H9 (cell line): ENCODE measurements around the gene RASA3. TPM values are rescaled to one million over a fixed set of nuclear protein-coding genes. Genes with fewer than 3 reads are reported as not detected.
A peak's percentile ranks its signal among the peaks of the same experiment; 100 is the strongest.

Experiments used
- DNase-seq: peaks from one replicate; pipeline ENCODE4 v3.0.0-alpha.2; 2017
- H2AFZ ChIP-seq: one replicate; pipeline ENCODE4 v1.6.1; 2013; ENCODE audit warnings: mild to moderate bottlenecking, low read length, control low read depth, moderate library complexity
- H2AK5ac ChIP-seq: 2 replicates; pipeline ENCODE4 v1.6.1; 2013; ENCODE audit warnings: low read length, control low read depth, mixed read lengths; ENCODE audit not compliant: insufficient read length
- H2BK120ac ChIP-seq: one replicate; pipeline ENCODE4 v1.6.1; 2013; ENCODE audit warnings: low read depth, mild to moderate bottlenecking, low read length, control low read depth, inconsistent platforms; ENCODE audit not compliant: poor library complexity, severe bottlenecking
- H2BK12ac ChIP-seq: 2 replicates; pipeline ENCODE4 v1.6.1; 2013; ENCODE audit warnings: low read length, control low read depth, mixed read lengths, low read depth; ENCODE audit not compliant: insufficient read length
- H2BK15ac ChIP-seq: 2 replicates; pipeline ENCODE4 v1.6.1; 2013; ENCODE audit warnings: low read depth, low read length, control low read depth
- H2BK20ac ChIP-seq: one replicate; pipeline ENCODE4 v1.6.1; 2013; ENCODE audit warnings: low read depth, mild to moderate bottlenecking, low read length, control low read depth, inconsistent platforms; ENCODE audit not compliant: poor library complexity, severe bottlenecking
- H2BK5ac ChIP-seq: 2 replicates; pipeline ENCODE4 v1.6.1; 2013; ENCODE audit warnings: low read length, control low read depth, mixed read lengths; ENCODE audit not compliant: insufficient read length
- H3K14ac ChIP-seq: 2 replicates; pipeline ENCODE4 v1.6.1; 2013; ENCODE audit warnings: low read length, control low read depth; ENCODE audit not compliant: insufficient read depth
- H3K18ac ChIP-seq: 2 replicates; pipeline ENCODE4 v1.6.1; 2013; ENCODE audit warnings: low read depth, mild to moderate bottlenecking, mixed read lengths, low read length, control low read depth; ENCODE audit not compliant: insufficient read length
- H3K23ac ChIP-seq: 2 replicates; pipeline ENCODE4 v1.6.1; 2013; ENCODE audit warnings: low read length, control low read depth, mixed read lengths, low read depth; ENCODE audit not compliant: insufficient read length
- H3K23me2 ChIP-seq: 2 replicates; pipeline ENCODE4 v1.6.1; 2013; ENCODE audit warnings: low read depth, mild to moderate bottlenecking, mixed read lengths, low read length, control low read depth; ENCODE audit not compliant: insufficient read length, poor library complexity, severe bottlenecking
- H3K27ac ChIP-seq: 2 replicates; pipeline ENCODE4 v1.5.1; 2013; ENCODE audit warnings: low read length, control low read depth, mixed read lengths, low read depth; ENCODE audit not compliant: insufficient read length
- H3K27me3 ChIP-seq: 2 replicates; pipeline ENCODE4 v1.6.1; 2013; ENCODE audit warnings: low read length, control low read depth, inconsistent platforms; ENCODE audit not compliant: insufficient read depth
- H3K4ac ChIP-seq: 2 replicates; pipeline ENCODE4 v1.6.1; 2013; ENCODE audit warnings: low read depth, mild to moderate bottlenecking, control low read depth, inconsistent platforms, low read length, moderate library complexity
- H3K4me1 ChIP-seq: 2 replicates; pipeline ENCODE4 v1.6.1; 2013; ENCODE audit warnings: low read length, control low read depth, inconsistent platforms; ENCODE audit not compliant: insufficient read depth
- H3K4me2 ChIP-seq: 2 replicates; pipeline ENCODE4 v1.6.1; 2013; ENCODE audit warnings: low read length, control low read depth, mixed read lengths; ENCODE audit not compliant: insufficient read length, insufficient read depth
- H3K56ac ChIP-seq: 2 replicates; pipeline ENCODE4 v1.6.1; 2013; ENCODE audit warnings: low read depth, mild to moderate bottlenecking, mixed read lengths, low read length, control low read depth; ENCODE audit not compliant: insufficient read length
- H3K79me1 ChIP-seq: 2 replicates; pipeline ENCODE4 v1.6.1; 2013; ENCODE audit warnings: low read depth, mild to moderate bottlenecking, moderate library complexity, low read length, control low read depth, inconsistent platforms; ENCODE audit not compliant: insufficient read depth, poor library complexity, severe bottlenecking
- H3K79me2 ChIP-seq: 2 replicates; pipeline ENCODE4 v1.6.1; 2013; ENCODE audit warnings: low read length, control low read depth, inconsistent platforms; ENCODE audit not compliant: insufficient read depth
- H3K9ac ChIP-seq: 2 replicates; pipeline ENCODE4 v1.6.1; 2013; ENCODE audit warnings: low read length, control low read depth, mixed read lengths; ENCODE audit not compliant: insufficient read length; ENCODE audit errors: extremely low read depth
- H3K9me3 ChIP-seq: one replicate; pipeline ENCODE4 v1.6.1; 2013; ENCODE audit warnings: low read depth, low read length, inconsistent platforms; ENCODE audit not compliant: control insufficient read depth
- H3T11ph ChIP-seq: one replicate; pipeline ENCODE4 v1.6.1; 2013; ENCODE audit warnings: mild to moderate bottlenecking, low read length, control low read depth, inconsistent platforms
- H4K20me1 ChIP-seq: one replicate; pipeline ENCODE4 v1.6.1; 2013; ENCODE audit not compliant: control insufficient read depth, insufficient read length, insufficient read depth
- H4K5ac ChIP-seq: 2 replicates; pipeline ENCODE4 v1.6.1; 2013; ENCODE audit warnings: low read depth, mild to moderate bottlenecking, mixed read lengths, low read length, control low read depth; ENCODE audit not compliant: insufficient read length
- H4K8ac ChIP-seq: replicated peaks from 2 replicates; pipeline ENCODE4 v1.6.1; 2013; ENCODE audit warnings: low read length, control low read depth, mixed read lengths, low read depth; ENCODE audit not compliant: insufficient read length
- H4K91ac ChIP-seq: 2 replicates; pipeline ENCODE4 v1.6.1; 2013; ENCODE audit warnings: low read depth, mild to moderate bottlenecking, moderate library complexity, mixed read lengths, low read length, control low read depth; ENCODE audit not compliant: insufficient read length
- H3K27ac Mint-ChIP-seq, 3 experiments: 2 replicates in 2 of 3; 3 replicates in 1 of 3; pipeline ENCODE4 v1.8.0; 2020 to 2021; ENCODE audit warnings: mixed read lengths in 3 of 3, mild to moderate bottlenecking in 1 of 3, moderate library complexity in 1 of 3
- H3K27me3 Mint-ChIP-seq: 2 replicates; pipeline ENCODE4 v1.8.0; 2021; ENCODE audit warnings: low read depth, mild to moderate bottlenecking, moderate library complexity, mixed read lengths
- H3K36me3 Mint-ChIP-seq, 3 experiments: 2 replicates in 2 of 3; 3 replicates in 1 of 3; pipeline ENCODE4 v1.8.0; 2020 to 2021; ENCODE audit warnings: low read depth in 3 of 3, mixed read lengths in 3 of 3; ENCODE audit not compliant: insufficient read depth in 1 of 3
- H3K4me1 Mint-ChIP-seq, 2 experiments: 2 replicates each; pipeline ENCODE4 v1.8.0; 2020; ENCODE audit warnings: mixed read lengths in 2 of 2
- H3K4me3 Mint-ChIP-seq, 2 experiments: 2 replicates in 1 of 2; 3 replicates in 1 of 2; pipeline ENCODE4 v1.8.0; 2020 to 2021; ENCODE audit warnings: mild to moderate bottlenecking in 2 of 2, mixed read lengths in 2 of 2, moderate library complexity in 1 of 2
- H3K9me3 Mint-ChIP-seq, 2 experiments: 2 replicates in 1 of 2; 3 replicates in 1 of 2; pipeline ENCODE4 v1.8.0; 2020; ENCODE audit warnings: mild to moderate bottlenecking in 2 of 2, mixed read lengths in 2 of 2, moderate library complexity in 1 of 2
- WGBS: extraction: QIAGEN DNeasy Blood & Tissue Kit; methylation state at CpG from one replicate; pipeline ENCODE4 v1.1.7; 2013; ENCODE audit warnings: missing lambda C conversion rate, low lambda C conversion rate, mixed read lengths; ENCODE audit not compliant: insufficient read length; ENCODE audit errors: extremely low coverage; 5-methylcytosine and 5-hydroxymethylcytosine counted together
- total RNA-seq: library from RNA; stranded (reverse); gene quantifications from 2 replicates; pipeline ENCODE4 v1.2.1, GENCODE V29; 2021
- TF ChIP-seq, protein P1 (sequence below): fragments of 200-600 bp; sonication (generic); conservative IDR thresholded peaks from 3 replicates; pipeline ENCODE4 v1.8.0; 2021; ENCODE audit warnings: antibody characterized with exemption, mild to moderate bottlenecking

Gene RASA3
- total RNA-seq, 1 experiment from 2014 or later: 12.3 TPM

DNA sequence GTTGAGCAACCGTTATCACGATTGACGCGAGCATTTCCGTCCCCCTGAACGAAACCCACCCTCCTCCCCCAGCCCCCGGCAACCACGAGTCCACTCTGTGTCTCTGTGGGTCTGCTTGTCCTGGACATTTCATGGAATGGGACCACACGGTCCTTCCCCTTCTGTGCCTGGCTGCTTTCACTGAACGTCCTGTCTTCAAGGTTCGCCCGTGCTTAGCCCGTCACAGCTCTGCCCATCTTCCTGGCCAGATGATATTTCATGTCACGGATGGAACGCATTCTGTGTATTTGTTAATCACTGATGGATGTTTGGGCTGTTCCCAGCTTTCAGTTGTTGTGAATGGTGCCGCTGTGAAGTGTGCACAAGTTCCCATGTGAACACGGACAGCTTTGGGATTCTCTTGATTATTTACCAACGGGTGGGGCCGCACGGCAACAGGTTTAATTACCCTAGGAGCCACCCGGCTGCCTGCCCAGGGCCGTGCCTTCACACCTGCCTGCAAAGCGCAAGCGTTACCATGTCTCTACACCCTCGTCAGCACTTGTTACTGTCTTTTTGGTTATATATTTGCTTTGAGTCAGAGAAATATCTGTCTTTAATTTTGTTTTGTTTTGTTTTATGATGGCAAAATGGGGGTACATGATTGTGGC lies 42.5 kb downstream of the RASA3 start:
- no peak overlapping the region for H2BK5ac ChIP-seq
- H3K9me3 Mint-ChIP-seq: peaks cover 25 to 28% of the 10 kb centered on the region in 2 experiments
- WGBS: no CpG with 5 or more reads among the region's 25 CpGs
- H2BK12ac ChIP-seq: no peak overlapping the region
- 0 out of 7 replicates have a peak overlapping the region, but pooled peaks of 1 of the 3 experiments have one; percentile 73 for H3K27ac Mint-ChIP-seq
- no peak overlapping the region for H3K23ac ChIP-seq
- no peaks in the 10 kb centered on the region for H3K23me2 ChIP-seq
- no peak overlapping the region for H3K27ac ChIP-seq
- H4K91ac ChIP-seq: no peak overlapping the region
- H3K18ac ChIP-seq: no peak overlapping the region
- peaks cover 5 to 36% (median 13%) of the 10 kb centered on the region in 3 experiments; a peak in 5 of 7 replicates for H3K36me3 Mint-ChIP-seq
- H3K14ac ChIP-seq: no peak overlapping the region
- H3K9ac ChIP-seq: no peak overlapping the region
- no peak overlapping the region for H2BK20ac ChIP-seq
- H3K4me1 ChIP-seq: no peaks in the 10 kb centered on the region; the same call in 1 of the 2 replicates
- no peak for DNase-seq
- TF ChIP-seq, protein P1, sequence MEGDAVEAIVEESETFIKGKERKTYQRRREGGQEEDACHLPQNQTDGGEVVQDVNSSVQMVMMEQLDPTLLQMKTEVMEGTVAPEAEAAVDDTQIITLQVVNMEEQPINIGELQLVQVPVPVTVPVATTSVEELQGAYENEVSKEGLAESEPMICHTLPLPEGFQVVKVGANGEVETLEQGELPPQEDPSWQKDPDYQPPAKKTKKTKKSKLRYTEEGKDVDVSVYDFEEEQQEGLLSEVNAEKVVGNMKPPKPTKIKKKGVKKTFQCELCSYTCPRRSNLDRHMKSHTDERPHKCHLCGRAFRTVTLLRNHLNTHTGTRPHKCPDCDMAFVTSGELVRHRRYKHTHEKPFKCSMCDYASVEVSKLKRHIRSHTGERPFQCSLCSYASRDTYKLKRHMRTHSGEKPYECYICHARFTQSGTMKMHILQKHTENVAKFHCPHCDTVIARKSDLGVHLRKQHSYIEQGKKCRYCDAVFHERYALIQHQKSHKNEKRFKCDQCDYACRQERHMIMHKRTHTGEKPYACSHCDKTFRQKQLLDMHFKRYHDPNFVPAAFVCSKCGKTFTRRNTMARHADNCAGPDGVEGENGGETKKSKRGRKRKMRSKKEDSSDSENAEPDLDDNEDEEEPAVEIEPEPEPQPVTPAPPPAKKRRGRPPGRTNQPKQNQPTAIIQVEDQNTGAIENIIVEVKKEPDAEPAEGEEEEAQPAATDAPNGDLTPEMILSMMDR: no peak
- no peak overlapping the region for H4K5ac ChIP-seq
- no peak overlapping the region for H3K56ac ChIP-seq
- H4K20me1 ChIP-seq: peaks cover 6% of the 10 kb centered on the region
- H3T11ph ChIP-seq: no peak overlapping the region
- no peak overlapping the region for H2AFZ ChIP-seq
- no peak overlapping the region for H2BK15ac ChIP-seq
- H3K4me2 ChIP-seq: peak overlapping the region; percentile 43
- H3K4me3 Mint-ChIP-seq: no peak overlapping the region
- no peaks in the 10 kb centered on the region for H3K79me1 ChIP-seq
- no peaks in the 10 kb centered on the region; the same call in 1 of the 2 replicates for H3K79me2 ChIP-seq
- no peak overlapping the region for H4K8ac ChIP-seq
- peaks cover 17 to 33% of the 10 kb centered on the region in 2 experiments for H3K4me1 Mint-ChIP-seq
- no peaks in the 10 kb centered on the region for H3K9me3 ChIP-seq
- H3K4ac ChIP-seq: no peak overlapping the region
- no peak overlapping the region for H2BK120ac ChIP-seq
- H3K27me3 ChIP-seq: no peaks in the 10 kb centered on the region
- no peak overlapping the region for H2AK5ac ChIP-seq
- H3K27me3 Mint-ChIP-seq: no peaks in the 10 kb centered on the region
